Gastrocnemius medialis (tissue), 4 donors: ENCODE data around the gene CA10.

Experiments
- CTCF ChIP-seq, 5 experiments: fragments of 450-650 bp in 3 of 5; fragments of 200-600 bp in 2 of 5; sonication (generic) in 2 of 5; IDR thresholded peaks in 4 of 5; conservative IDR thresholded peaks in 1 of 5; 1 replicate in 4 of 5; 2 replicates in 1 of 5; pipeline ENCODE4 v1.5.1; 2016 to 2019; ENCODE audit warnings: antibody characterized with exemption in 5 of 5, mild to moderate bottlenecking in 3 of 5, moderate library complexity in 3 of 5
- POLR2A ChIP-seq, 2 donors: fragments of 450-650 bp; IDR thresholded peaks; one replicate each; pipeline ENCODE4 v1.6.1; 2017; ENCODE audit warnings: antibody characterized with exemption in 2 of 2, mild to moderate bottlenecking in 2 of 2, moderate library complexity in 2 of 2

GRCh38 chr17:51954232-51954765 lies 204.2 kb downstream of the CA10 start:
- TF ChIP-seq CTCF (IDR thresholded peaks at IDR 0.05 in 4 of 5, conservative IDR thresholded peaks at IDR 0.05 in 1 of 5) (no peak), POLR2A (IDR thresholded peaks at IDR 0.05) (no peak)
